GM12878 (cell line): ENCODE data around the gene CAPN10. TPM values are rescaled to one million over a fixed set of nuclear protein-coding genes. Genes with fewer than 3 reads are reported as not detected.

Source experiments
- FOXM1 ChIP-seq: IDR thresholded peaks from 2 replicates; pipeline ENCODE4 v1.6.1; 2012; ENCODE audit warnings: low read depth, mild to moderate bottlenecking, inconsistent platforms, low read length, moderate library complexity
- LARP7 ChIP-seq: fragments of 450-650 bp; IDR thresholded peaks from 2 replicates; pipeline ENCODE4 v1.6.1; 2017; ENCODE audit warnings: mild to moderate bottlenecking
- RB1 ChIP-seq: fragments of 450-650 bp; formaldehyde crosslinking; IDR thresholded peaks from 2 replicates; pipeline ENCODE4 v1.6.1; 2017; ENCODE audit warnings: mild to moderate bottlenecking, borderline replicate concordance
- RELA ChIP-seq: fragments of 450-650 bp; IDR thresholded peaks from 2 replicates; pipeline ENCODE4 v1.8.0; 2014; ENCODE audit warnings: borderline replicate concordance; ENCODE audit not compliant: partially characterized antibody
- STAT1 ChIP-seq: fragments of 450-650 bp; conservative IDR thresholded peaks from 2 replicates; pipeline ENCODE4 v1.6.1; 2014; ENCODE audit warnings: antibody characterized with exemption, mild to moderate bottlenecking
- TARDBP ChIP-seq: IDR thresholded peaks from 2 replicates; pipeline ENCODE4 v1.6.1; 2016; ENCODE audit warnings: borderline replicate concordance
- YY1 ChIP-seq: IDR thresholded peaks from 2 replicates; pipeline ENCODE4 v1.6.1; 2011; ENCODE audit warnings: low read depth, mild to moderate bottlenecking, low read length
- polyA plus RNA-seq, 11 experiments: library from polyadenylated mRNA; depleted of rRNA in 4 of 11; unstranded in 6 of 11; stranded (reverse) in 5 of 11; fragments of >200 nt; fragmentation: Nextera tagmentation in 4 of 11; fragmentation: Illumina TruSeq in 1 of 11; extraction: Ambion mirVana in 4 of 11; extraction: Trizol in 1 of 11; gene quantifications; 1 replicate in 1 of 11; 2 replicates in 10 of 11; pipeline versions ENCODE4 v1.2.1 to v1.2.3, GENCODE V29; 2011 to 2016; ENCODE audit warnings: inconsistent platforms in 2 of 11, missing spikeins in 2 of 11, low read depth in 1 of 11
- total RNA-seq, 4 experiments: library from RNA; depleted of rRNA in 3 of 4; stranded (reverse); fragments of >200 nt in 3 of 4; fragmentation: Illumina TruSeq in 1 of 4; extraction: Trizol in 1 of 4; gene quantifications; 2 replicates each; pipeline versions ENCODE4 v1.2.1 to v1.2.3, GENCODE V29; 2013 to 2021
- TF ChIP-seq, protein P1 (sequence below): IDR thresholded peaks from 2 replicates; pipeline ENCODE4 v1.6.1; 2012; ENCODE audit warnings: improper control_type of control experiment, low read depth, low read length; ENCODE audit not compliant: insufficient replicate concordance
- TF ChIP-seq, protein P2 (sequence below), 3 experiments: IDR thresholded peaks in 2 of 3; conservative IDR thresholded peaks in 1 of 3; 2 replicates each; pipeline ENCODE4 v1.5.1; 2011; ENCODE audit warnings: low read depth in 3 of 3, low read length in 3 of 3, mild to moderate bottlenecking in 3 of 3, control low read depth in 2 of 3, moderate library complexity in 2 of 3, inconsistent platforms in 1 of 3, mixed read lengths in 1 of 3; ENCODE audit not compliant: control insufficient read depth in 2 of 3, insufficient read depth in 1 of 3; ENCODE audit errors: extremely low read depth in 1 of 3
- TF ChIP-seq, protein P3 (sequence below): fragments of 150-350 bp; IDR thresholded peaks from 2 replicates; pipeline ENCODE4 v1.6.1; 2016; ENCODE audit warnings: low read depth, low read length
- TF ChIP-seq, protein P4 (sequence below): fragments of 450-650 bp; IDR thresholded peaks from 2 replicates; pipeline ENCODE4 v1.6.1; 2018; ENCODE audit warnings: mild to moderate bottlenecking, low read depth, moderate library complexity; ENCODE audit not compliant: partially characterized antibody

Gene CAPN10
- total and polyA plus RNA-seq, 10 of the 15 experiments (the other 5 are each of a cell fraction or from before 2014, with no cell fraction given), result 0.37 to 40.6 (median 17.5) TPM

DNA sequence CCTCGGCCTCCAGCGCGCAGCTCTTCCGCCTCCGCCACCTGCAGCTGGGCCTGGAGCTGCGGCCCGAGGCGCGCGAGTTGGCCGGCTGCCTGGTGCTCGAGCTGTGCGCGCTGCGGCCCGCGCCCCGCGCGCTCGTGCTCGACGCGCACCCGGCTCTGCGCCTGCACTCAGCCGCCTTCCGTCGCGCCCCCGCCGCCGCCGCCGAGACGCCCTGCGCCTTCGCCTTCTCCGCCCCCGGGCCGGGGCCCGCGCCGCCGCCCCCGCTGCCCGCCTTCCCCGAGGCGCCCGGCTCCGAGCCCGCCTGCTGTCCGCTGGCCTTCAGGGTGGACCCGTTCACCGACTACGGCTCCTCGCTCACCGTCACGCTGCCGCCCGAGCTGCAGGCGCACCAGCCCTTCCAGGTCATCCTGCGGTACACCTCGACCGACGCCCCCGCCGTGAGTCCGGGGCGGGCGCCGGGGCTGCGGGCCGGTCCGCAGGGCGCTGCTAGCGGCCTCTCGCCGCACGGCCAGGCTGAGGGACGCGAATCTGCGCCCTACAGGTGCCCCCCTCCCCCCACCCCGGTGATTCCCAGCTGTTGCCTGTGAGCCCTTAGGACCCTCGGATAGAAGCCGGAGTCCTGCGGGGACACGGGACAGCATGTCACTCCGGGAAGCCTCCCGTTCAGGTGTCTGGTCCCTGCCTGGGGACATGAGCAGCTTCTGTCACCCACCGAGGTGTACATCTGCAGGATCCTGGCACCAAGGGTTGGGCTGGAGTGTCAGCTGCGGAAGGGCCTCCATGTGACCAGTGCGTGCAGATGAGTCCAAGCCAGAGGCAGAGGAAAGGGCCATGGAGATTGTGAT lies 17.6 kb upstream of the CAPN10 start (continued):
- TF ChIP-seq, protein P1, sequence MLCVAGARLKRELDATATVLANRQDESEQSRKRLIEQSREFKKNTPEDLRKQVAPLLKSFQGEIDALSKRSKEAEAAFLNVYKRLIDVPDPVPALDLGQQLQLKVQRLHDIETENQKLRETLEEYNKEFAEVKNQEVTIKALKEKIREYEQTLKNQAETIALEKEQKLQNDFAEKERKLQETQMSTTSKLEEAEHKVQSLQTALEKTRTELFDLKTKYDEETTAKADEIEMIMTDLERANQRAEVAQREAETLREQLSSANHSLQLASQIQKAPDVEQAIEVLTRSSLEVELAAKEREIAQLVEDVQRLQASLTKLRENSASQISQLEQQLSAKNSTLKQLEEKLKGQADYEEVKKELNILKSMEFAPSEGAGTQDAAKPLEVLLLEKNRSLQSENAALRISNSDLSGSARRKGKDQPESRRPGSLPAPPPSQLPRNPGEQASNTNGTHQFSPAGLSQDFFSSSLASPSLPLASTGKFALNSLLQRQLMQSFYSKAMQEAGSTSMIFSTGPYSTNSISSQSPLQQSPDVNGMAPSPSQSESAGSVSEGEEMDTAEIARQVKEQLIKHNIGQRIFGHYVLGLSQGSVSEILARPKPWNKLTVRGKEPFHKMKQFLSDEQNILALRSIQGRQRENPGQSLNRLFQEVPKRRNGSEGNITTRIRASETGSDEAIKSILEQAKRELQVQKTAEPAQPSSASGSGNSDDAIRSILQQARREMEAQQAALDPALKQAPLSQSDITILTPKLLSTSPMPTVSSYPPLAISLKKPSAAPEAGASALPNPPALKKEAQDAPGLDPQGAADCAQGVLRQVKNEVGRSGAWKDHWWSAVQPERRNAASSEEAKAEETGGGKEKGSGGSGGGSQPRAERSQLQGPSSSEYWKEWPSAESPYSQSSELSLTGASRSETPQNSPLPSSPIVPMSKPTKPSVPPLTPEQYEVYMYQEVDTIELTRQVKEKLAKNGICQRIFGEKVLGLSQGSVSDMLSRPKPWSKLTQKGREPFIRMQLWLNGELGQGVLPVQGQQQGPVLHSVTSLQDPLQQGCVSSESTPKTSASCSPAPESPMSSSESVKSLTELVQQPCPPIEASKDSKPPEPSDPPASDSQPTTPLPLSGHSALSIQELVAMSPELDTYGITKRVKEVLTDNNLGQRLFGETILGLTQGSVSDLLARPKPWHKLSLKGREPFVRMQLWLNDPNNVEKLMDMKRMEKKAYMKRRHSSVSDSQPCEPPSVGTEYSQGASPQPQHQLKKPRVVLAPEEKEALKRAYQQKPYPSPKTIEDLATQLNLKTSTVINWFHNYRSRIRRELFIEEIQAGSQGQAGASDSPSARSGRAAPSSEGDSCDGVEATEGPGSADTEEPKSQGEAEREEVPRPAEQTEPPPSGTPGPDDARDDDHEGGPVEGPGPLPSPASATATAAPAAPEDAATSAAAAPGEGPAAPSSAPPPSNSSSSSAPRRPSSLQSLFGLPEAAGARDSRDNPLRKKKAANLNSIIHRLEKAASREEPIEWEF, result no peak
- TF ChIP-seq FOXM1 (no peak), RB1 (no peak), RELA (no peak), TARDBP (no peak), STAT1 (no peak), YY1 (no peak), LARP7 (peak; percentile 82)
- TF ChIP-seq, protein P2, sequence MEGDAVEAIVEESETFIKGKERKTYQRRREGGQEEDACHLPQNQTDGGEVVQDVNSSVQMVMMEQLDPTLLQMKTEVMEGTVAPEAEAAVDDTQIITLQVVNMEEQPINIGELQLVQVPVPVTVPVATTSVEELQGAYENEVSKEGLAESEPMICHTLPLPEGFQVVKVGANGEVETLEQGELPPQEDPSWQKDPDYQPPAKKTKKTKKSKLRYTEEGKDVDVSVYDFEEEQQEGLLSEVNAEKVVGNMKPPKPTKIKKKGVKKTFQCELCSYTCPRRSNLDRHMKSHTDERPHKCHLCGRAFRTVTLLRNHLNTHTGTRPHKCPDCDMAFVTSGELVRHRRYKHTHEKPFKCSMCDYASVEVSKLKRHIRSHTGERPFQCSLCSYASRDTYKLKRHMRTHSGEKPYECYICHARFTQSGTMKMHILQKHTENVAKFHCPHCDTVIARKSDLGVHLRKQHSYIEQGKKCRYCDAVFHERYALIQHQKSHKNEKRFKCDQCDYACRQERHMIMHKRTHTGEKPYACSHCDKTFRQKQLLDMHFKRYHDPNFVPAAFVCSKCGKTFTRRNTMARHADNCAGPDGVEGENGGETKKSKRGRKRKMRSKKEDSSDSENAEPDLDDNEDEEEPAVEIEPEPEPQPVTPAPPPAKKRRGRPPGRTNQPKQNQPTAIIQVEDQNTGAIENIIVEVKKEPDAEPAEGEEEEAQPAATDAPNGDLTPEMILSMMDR (IDR thresholded peaks at IDR 0.05 in 2 of 3, conservative IDR thresholded peaks at IDR 0.05 in 1 of 3; ENCODE audit: control insufficient read depth in 2 of 3, extremely low read depth in 1 of 3, insufficient read depth in 1 of 3, low read depth in 3 of 3, low read length in 3 of 3), result no peak
- TF ChIP-seq, protein P3, sequence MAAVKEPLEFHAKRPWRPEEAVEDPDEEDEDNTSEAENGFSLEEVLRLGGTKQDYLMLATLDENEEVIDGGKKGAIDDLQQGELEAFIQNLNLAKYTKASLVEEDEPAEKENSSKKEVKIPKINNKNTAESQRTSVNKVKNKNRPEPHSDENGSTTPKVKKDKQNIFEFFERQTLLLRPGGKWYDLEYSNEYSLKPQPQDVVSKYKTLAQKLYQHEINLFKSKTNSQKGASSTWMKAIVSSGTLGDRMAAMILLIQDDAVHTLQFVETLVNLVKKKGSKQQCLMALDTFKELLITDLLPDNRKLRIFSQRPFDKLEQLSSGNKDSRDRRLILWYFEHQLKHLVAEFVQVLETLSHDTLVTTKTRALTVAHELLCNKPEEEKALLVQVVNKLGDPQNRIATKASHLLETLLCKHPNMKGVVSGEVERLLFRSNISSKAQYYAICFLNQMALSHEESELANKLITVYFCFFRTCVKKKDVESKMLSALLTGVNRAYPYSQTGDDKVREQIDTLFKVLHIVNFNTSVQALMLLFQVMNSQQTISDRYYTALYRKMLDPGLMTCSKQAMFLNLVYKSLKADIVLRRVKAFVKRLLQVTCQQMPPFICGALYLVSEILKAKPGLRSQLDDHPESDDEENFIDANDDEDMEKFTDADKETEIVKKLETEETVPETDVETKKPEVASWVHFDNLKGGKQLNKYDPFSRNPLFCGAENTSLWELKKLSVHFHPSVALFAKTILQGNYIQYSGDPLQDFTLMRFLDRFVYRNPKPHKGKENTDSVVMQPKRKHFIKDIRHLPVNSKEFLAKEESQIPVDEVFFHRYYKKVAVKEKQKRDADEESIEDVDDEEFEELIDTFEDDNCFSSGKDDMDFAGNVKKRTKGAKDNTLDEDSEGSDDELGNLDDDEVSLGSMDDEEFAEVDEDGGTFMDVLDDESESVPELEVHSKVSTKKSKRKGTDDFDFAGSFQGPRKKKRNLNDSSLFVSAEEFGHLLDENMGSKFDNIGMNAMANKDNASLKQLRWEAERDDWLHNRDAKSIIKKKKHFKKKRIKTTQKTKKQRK, result no peak
- TF ChIP-seq, protein P4, sequence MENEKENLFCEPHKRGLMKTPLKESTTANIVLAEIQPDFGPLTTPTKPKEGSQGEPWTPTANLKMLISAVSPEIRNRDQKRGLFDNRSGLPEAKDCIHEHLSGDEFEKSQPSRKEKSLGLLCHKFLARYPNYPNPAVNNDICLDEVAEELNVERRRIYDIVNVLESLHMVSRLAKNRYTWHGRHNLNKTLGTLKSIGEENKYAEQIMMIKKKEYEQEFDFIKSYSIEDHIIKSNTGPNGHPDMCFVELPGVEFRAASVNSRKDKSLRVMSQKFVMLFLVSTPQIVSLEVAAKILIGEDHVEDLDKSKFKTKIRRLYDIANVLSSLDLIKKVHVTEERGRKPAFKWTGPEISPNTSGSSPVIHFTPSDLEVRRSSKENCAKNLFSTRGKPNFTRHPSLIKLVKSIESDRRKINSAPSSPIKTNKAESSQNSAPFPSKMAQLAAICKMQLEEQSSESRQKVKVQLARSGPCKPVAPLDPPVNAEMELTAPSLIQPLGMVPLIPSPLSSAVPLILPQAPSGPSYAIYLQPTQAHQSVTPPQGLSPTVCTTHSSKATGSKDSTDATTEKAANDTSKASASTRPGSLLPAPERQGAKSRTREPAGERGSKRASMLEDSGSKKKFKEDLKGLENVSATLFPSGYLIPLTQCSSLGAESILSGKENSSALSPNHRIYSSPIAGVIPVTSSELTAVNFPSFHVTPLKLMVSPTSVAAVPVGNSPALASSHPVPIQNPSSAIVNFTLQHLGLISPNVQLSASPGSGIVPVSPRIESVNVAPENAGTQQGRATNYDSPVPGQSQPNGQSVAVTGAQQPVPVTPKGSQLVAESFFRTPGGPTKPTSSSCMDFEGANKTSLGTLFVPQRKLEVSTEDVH, result no peak
